GM12865 (cell line): ENCODE data around the gene C16orf74.

Source experiments
- DNase-seq: peaks from one replicate; pipeline ENCODE4 v3.0.0; 2010; ENCODE audit warnings: low read depth
- H3K4me3 ChIP-seq: 2 replicates; pipeline ENCODE4 v1.5.1; 2011; ENCODE audit warnings: mild to moderate bottlenecking, low read depth, low read length, control low read depth
- CTCF ChIP-seq: IDR thresholded peaks from 2 replicates; pipeline ENCODE4 v1.5.1; 2011; ENCODE audit warnings: low read length, control low read depth, low read depth, inconsistent platforms; ENCODE audit not compliant: insufficient read depth; ENCODE audit errors: missing control alignments

The C16orf74 gene

GRCh38 chr16:85750827-85751697 is at the start of gene C16orf74:
Gene C16orf74, minus strand, starts transcription at chr16:85751096. Its CDS starts 15,879 bp downstream, at chr16:85735217.
- TF ChIP-seq CTCF = no peak
- peak; percentile 66 for DNase-seq
- peak within 1 kb of the TSS; percentile 84 for H3K4me3 ChIP-seq

GRCh38 chr16:85800321-85800669 is 49.4 kb upstream of the C16orf74 start:
- TF ChIP-seq CTCF = no peak
- DNase-seq = peak; percentile 33
- peak overlapping the region; percentile 75 for H3K4me3 ChIP-seq

DNA sequence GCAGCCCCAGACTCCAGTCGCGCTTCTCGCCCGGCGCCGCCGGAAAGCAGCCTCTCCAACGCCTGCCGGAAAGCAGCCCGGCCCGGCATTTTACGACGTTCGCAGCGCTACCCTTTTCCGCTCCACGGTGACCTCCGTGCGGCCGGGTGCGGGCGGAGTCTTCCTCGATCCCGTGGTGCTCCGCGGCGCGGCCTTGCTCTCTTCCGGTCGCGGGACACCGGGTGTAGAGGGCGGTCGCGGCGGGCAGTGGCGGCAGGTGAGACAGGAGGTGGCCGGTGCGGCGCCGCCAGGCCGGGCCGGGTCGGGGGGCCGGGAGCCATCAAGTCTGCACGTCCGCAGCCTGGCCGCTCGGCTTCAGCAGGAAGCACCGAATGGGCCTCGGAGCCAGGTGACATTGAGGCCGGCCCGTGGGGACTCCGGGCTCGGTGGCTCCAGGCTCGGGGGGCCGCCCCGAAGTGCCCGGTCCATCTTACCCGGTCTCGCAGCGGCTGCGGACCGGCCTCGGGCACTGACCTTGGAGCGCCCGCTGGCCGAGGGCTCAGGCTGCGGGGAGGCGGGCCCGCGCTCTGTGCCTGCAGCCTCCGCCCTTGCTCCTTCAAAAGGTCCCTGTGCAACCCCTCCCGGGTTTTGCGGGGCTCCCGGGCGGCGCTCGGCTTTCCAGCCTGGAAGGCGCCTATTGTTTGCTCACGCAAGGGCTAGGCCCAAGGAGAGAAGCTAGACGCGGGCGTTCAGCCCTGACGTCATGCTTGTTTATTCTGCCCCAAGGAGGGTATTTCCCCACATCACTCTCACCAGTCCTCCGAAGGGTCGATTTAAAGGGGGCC is 48.8 kb upstream of the C16orf74 start, which contains the start of the genes COX4I1 and EMC8:
Gene COX4I1 (plus strand): TSS at position 199 of the 824 bp plus-strand sequence. CDS start 1,511 bp downstream, outside the sequence.
Gene EMC8 (minus strand): TSS at position 48 of the 824 bp plus-strand sequence. CDS start 249 bp downstream, outside the sequence.
- peak within 1 kb of the TSS; percentile 75 for H3K4me3 ChIP-seq
- peak; percentile 96 for DNase-seq
- no peak for TF ChIP-seq CTCF

DNA sequence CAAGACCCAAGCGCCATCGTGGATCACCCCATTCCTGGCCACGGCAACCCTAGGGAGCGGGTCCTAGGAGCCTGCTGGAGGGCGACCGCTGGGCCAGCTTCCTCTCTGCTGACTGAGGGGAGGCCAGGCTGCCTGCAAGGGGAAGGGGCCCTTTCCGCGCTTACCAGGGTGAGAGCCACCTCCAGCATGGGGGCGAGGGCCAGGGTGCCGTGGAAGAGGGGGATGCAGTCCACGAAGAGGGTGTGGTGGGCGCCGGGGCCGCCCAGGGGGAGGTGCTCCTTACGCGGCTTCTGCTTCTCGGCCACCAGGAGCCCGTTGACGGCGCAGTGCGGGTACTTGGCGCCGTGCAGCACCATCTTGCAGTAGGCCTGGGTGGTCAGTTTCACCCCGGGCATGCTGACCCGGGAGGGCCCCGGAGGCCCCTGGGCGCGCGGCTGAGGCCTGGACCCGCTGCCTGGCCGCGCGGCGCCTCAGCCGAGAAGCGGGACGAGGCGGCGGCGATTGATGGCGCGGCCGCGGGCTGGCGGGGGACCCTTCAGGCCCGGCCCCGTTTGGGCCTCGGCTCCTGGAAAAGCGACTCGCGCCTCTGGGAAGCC is 48.1 kb upstream of the C16orf74 start:
- no peak for TF ChIP-seq CTCF
- peak overlapping the region; percentile 75 for H3K4me3 ChIP-seq
- DNase-seq = peak; percentile 53

GRCh38 chr16:85798283-85798776 is 47.4 kb upstream of the C16orf74 start:
- DNase-seq = no peak
- TF ChIP-seq CTCF = no peak
- peak overlapping the region; percentile 75 for H3K4me3 ChIP-seq

DNA sequence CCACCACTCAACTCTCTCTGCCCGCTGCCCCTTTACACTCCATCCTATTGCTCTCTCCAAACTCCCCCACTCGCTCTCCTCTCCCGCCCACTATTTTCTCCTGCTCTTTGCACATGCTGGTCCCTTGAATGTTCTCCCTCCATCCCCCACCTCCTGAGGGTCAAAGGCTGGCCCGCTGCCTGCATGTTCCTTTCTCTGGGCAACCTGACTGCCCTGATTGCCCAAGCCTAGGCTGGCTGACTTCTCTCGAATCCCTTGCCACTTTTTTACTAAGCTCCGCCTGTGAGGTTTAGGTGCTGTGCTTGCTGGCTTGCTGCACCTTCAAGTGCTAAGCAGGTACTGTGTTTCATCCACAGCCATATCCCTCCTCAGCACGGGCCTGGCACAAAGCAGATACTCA is 45.7 kb upstream of the C16orf74 start:
- no peak for TF ChIP-seq CTCF
- DNase-seq = no peak
- no peak overlapping the region for H3K4me3 ChIP-seq
